ENCODE data around the gene C16orf74.

DNA sequence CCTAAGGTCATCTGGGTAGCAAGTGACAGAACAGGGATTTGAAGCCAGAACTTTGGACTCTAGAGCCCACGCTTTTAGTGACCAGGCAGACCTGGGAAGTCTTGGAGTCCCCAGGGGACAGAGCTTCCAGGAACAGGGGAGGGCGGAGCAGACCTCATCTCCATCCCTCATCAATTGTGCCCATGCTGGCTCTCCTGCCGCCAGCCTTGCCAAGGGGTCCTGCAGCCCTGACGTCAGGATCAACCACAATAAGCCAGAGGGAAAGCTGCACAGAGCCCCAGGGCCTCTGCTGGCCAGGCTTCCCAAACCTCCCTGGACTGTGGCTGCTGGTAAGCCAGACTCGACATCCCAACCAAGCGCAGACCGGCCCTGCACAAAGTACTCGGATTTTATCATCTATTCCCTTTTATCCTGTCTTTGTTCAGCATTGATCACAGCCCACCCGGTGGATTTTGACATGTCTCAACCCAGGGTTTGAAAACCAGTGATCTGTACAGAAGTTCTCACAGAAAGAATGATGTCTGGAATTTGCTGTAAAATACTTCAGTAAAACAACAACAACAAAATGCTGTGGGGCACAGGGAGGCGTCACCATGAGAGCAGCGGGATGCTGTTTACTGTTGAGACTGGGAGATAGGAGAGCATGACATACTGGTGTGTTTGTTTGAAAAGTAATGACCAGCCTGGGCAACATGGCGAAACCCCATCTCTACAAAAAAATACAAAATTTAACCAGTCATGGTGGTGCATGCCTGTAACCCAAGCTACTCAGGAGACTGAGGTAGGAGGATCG is 11.8 kb downstream of the C16orf74 start:
- TF ChIP-seq, protein P1, sequence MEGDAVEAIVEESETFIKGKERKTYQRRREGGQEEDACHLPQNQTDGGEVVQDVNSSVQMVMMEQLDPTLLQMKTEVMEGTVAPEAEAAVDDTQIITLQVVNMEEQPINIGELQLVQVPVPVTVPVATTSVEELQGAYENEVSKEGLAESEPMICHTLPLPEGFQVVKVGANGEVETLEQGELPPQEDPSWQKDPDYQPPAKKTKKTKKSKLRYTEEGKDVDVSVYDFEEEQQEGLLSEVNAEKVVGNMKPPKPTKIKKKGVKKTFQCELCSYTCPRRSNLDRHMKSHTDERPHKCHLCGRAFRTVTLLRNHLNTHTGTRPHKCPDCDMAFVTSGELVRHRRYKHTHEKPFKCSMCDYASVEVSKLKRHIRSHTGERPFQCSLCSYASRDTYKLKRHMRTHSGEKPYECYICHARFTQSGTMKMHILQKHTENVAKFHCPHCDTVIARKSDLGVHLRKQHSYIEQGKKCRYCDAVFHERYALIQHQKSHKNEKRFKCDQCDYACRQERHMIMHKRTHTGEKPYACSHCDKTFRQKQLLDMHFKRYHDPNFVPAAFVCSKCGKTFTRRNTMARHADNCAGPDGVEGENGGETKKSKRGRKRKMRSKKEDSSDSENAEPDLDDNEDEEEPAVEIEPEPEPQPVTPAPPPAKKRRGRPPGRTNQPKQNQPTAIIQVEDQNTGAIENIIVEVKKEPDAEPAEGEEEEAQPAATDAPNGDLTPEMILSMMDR (IDR thresholded peaks at IDR 0.05; ENCODE audit: insufficient read depth, low read length, poor library complexity, severe bottlenecking), result no peak
- no peak for TF ChIP-seq EZH2phosphoT487 (conservative IDR thresholded peaks at IDR 0.05; ENCODE audit: low read length)

Measured in SU-DHL-6 (cell line).